Hematopoietic multipotent progenitor cell treated with erythropoietin and hydrocortisone succinate and interleukin-3 and kit ligand, for 4 days (in vitro differentiated cells): ENCODE data around the gene EGF.
"Not testable (repeated sequence)": the region's sequence is repeated elsewhere in the genome, so short reads cannot be mapped to it uniquely, and the experiment has no call there.

Experiments
- DNase-seq: peaks from one replicate; pipeline ENCODE4 v3.0.0-alpha.2; 2015

The EGF gene

GRCh38 chr4:109998867-109999584 is 86.3 kb downstream of the EGF start:
- DNase-seq: peak; percentile 86

GRCh38 chr4:109999585-109999912 is 86.9 kb downstream of the EGF start:
- DNase-seq: no peak

GRCh38 chr4:110002326-110002725 is 89.6 kb downstream of the EGF start:
- DNase-seq: no peak

- DNase-seq: no peak
Observed at GRCh38 chr4:110003401-110004187, 90.9 kb downstream of the EGF start.

- DNase-seq: no peak
Observed at GRCh38 chr4:110004556-110004955, 91.9 kb downstream of the EGF start.

- DNase-seq: peak; percentile 86
Observed at GRCh38 chr4:110005461-110006056, 92.9 kb downstream of the EGF start.

- DNase-seq: no peak
Observed at GRCh38 chr4:110007217-110007616, 94.5 kb downstream of the EGF start.

- DNase-seq: no peak
Observed at GRCh38 chr4:110008540-110008939, 95.9 kb downstream of the EGF start.

GRCh38 chr4:110009550-110009949 is 96.9 kb downstream of the EGF start:
- DNase-seq: no peak

GRCh38 chr4:110010797-110011196 is 98.1 kb downstream of the EGF start:
- DNase-seq: no peak

- DNase-seq: no peak
Observed at GRCh38 chr4:110012917-110013316, 100.2 kb downstream of the EGF start.

GRCh38 chr4:110014233-110014632 is 101.5 kb downstream of the EGF start:
- no peak for DNase-seq

GRCh38 chr4:110019153-110019552 is 106.5 kb downstream of the EGF start:
- DNase-seq: no peak

GRCh38 chr4:110020139-110020538 is 107.5 kb downstream of the EGF start:
- DNase-seq: no peak

- no peak for DNase-seq
Observed at GRCh38 chr4:110020646-110021443, 108.2 kb downstream of the EGF start.

- DNase-seq: no peak
Observed at GRCh38 chr4:110022457-110022856, 109.8 kb downstream of the EGF start.

GRCh38 chr4:110025056-110025455 is 112.4 kb downstream of the EGF start:
- DNase-seq: no peak

- DNase-seq: no peak
Observed at GRCh38 chr4:110025718-110026117, 113.0 kb downstream of the EGF start.

- DNase-seq: peak; percentile 87
Observed at GRCh38 chr4:110032603-110033002, 119.9 kb downstream of the EGF start.

GRCh38 chr4:110033355-110034025 is 120.8 kb downstream of the EGF start:
- peak; percentile 23 for DNase-seq

- DNase-seq: peak; percentile 80
Observed at GRCh38 chr4:110034026-110034393, 121.3 kb downstream of the EGF start.

- DNase-seq: not testable (repeated sequence)
Observed at GRCh38 chr4:110039164-110039563, 126.5 kb downstream of the EGF start.

GRCh38 chr4:110041735-110042134 is 129.1 kb downstream of the EGF start:
- no peak for DNase-seq
